ENCODE measurements around the gene ZNF891. TPM values are rescaled to one million over a fixed set of nuclear protein-coding genes. Genes with fewer than 3 reads are reported as not detected.

Gene ZNF891
- total RNA-seq, 1 donor from 2014 or later, result 4.0 TPM

DNA sequence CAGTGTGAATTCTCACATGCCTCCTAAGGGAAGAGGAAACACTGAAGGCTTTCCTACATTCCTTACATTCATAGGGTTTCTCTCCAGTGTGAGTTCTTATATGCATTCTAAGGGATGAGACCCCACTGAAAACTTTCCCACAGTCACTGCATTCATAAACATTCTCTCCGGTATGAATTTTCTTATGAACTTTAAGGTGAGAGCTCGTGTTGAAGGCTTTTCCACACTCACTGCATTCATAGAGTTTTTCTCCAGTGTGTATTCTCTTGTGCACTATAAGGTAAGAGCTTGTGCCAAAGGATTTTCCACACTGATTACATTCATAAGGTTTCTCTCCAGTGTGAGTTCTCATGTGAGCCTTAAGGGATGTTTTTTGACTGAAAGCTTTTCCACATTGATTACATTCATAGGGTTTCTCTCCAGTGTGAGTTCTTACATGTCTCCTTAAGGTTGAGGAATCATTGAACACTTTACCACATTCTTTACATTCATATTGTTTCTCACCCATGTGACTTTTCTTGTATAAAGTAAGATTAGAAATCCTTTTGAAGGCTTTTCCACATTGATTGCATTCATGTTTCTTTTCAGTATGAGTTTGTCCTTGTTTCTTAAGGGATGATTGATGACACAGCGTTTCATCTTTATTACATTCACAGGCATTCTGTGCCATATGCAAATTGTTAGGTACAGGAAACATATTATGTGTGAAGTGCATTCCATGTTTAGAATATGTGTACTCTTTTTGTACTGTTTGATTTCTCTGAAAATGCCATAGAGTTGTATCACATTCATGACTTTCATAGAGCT, 9.5 kb downstream of the ZNF891 start:
- peaks cover 52% of the 10 kb centered on the region for H3K9me3 Mint-ChIP-seq
- intact Hi-C loops (cut with micrococcal nuclease), result no loop called here
- peaks cover 81% of the 10 kb centered on the region for H3K36me3 Mint-ChIP-seq (ENCODE audit: low read depth)
- ChIA-PET CTCF (no interaction called here), POLR2A (no interaction called here)
- no peaks in the 10 kb centered on the region for H3K4me1 Mint-ChIP-seq
- H3K4me3 Mint-ChIP-seq, result no peak overlapping the region
- no peak for DNase-seq
- no peaks in the 10 kb centered on the region for H3K27me3 Mint-ChIP-seq
- TF ChIP-seq, protein P1, sequence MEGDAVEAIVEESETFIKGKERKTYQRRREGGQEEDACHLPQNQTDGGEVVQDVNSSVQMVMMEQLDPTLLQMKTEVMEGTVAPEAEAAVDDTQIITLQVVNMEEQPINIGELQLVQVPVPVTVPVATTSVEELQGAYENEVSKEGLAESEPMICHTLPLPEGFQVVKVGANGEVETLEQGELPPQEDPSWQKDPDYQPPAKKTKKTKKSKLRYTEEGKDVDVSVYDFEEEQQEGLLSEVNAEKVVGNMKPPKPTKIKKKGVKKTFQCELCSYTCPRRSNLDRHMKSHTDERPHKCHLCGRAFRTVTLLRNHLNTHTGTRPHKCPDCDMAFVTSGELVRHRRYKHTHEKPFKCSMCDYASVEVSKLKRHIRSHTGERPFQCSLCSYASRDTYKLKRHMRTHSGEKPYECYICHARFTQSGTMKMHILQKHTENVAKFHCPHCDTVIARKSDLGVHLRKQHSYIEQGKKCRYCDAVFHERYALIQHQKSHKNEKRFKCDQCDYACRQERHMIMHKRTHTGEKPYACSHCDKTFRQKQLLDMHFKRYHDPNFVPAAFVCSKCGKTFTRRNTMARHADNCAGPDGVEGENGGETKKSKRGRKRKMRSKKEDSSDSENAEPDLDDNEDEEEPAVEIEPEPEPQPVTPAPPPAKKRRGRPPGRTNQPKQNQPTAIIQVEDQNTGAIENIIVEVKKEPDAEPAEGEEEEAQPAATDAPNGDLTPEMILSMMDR (IDR thresholded peaks at IDR 0.05), result no peak
- no peak overlapping the region for H3K27ac Mint-ChIP-seq
- ATAC-seq (ENCODE audit: low read depth), result no peak

GRCh38 chr12:133108150-133108549, 21.9 kb downstream of the ZNF891 start:
- no peak for DNase-seq
- H3K36me3 Mint-ChIP-seq (ENCODE audit: low read depth), result peaks cover 77% of the 10 kb centered on the region
- CTCF ChIA-PET, result no interaction called here
- POLR2A ChIA-PET, result no interaction called here
- intact Hi-C loops (cut with micrococcal nuclease), result no loop called here
- no peaks in the 10 kb centered on the region for H3K4me1 Mint-ChIP-seq
- H3K27me3 Mint-ChIP-seq, result no peaks in the 10 kb centered on the region
- TF ChIP-seq, protein P1 (IDR thresholded peaks at IDR 0.05), result no peak
- ATAC-seq (ENCODE audit: low read depth), result no peak
- H3K9me3 Mint-ChIP-seq, result peaks cover 45% of the 10 kb centered on the region
- no peak overlapping the region for H3K27ac Mint-ChIP-seq
- no peak overlapping the region for H3K4me3 Mint-ChIP-seq

- DNase-seq, result no peak
- ChIA-PET POLR2A (no interaction called here), CTCF (no interaction called here)
- Mint-ChIP-seq H3K27ac (no peak overlapping the region), H3K27me3 (no peaks in the 10 kb centered on the region), H3K9me3 (peaks cover 46% of the 10 kb centered on the region), H3K4me3 (no peak overlapping the region), H3K4me1 (no peaks in the 10 kb centered on the region), H3K36me3 (ENCODE audit: low read depth) (peaks cover 82% of the 10 kb centered on the region)
- intact Hi-C loops (cut with micrococcal nuclease), result no loop called here
- TF ChIP-seq, protein P1 (IDR thresholded peaks at IDR 0.05), result no peak
- ATAC-seq (ENCODE audit: low read depth), result no peak
Measured at GRCh38 chr12:133107121-133107520, 23.0 kb downstream of the ZNF891 start.

DNA sequence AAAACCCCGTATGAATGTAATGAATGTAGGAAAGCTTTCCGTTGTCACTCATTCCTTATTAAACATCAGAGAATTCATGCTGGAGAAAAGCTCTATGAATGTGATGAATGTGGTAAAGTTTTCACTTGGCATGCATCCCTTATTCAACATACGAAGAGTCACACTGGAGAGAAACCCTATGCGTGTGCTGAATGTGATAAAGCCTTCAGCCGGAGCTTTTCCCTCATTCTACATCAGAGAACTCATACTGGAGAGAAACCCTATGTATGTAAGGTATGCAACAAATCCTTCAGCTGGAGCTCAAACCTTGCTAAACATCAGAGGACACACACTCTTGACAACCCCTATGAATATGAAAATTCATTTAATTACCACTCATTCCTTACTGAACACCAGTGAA, 23.8 kb downstream of the ZNF891 start:
- ChIA-PET CTCF (no interaction called here), POLR2A (no interaction called here)
- no peak overlapping the region for H3K27ac Mint-ChIP-seq
- H3K27me3 Mint-ChIP-seq, result no peaks in the 10 kb centered on the region
- H3K4me3 Mint-ChIP-seq, result no peak overlapping the region
- TF ChIP-seq, protein P1 (IDR thresholded peaks at IDR 0.05), result no peak
- H3K4me1 Mint-ChIP-seq, result no peaks in the 10 kb centered on the region
- ATAC-seq (ENCODE audit: low read depth), result no peak
- H3K9me3 Mint-ChIP-seq, result peaks cover 46% of the 10 kb centered on the region
- no peak for DNase-seq
- H3K36me3 Mint-ChIP-seq (ENCODE audit: low read depth), result peaks cover 87% of the 10 kb centered on the region
- intact Hi-C loops (cut with micrococcal nuclease), result no loop called here

- POLR2A ChIA-PET, result no interaction called here
- no peak overlapping the region for H3K4me3 Mint-ChIP-seq
- H3K4me1 Mint-ChIP-seq, result no peaks in the 10 kb centered on the region
- CTCF ChIA-PET, result no interaction called here
- ATAC-seq (ENCODE audit: low read depth) (no peak), DNase-seq (no peak)
- peaks cover 48% of the 10 kb centered on the region for H3K9me3 Mint-ChIP-seq
- TF ChIP-seq, protein P1 (IDR thresholded peaks at IDR 0.05), result no peak
- H3K27ac Mint-ChIP-seq, result no peak overlapping the region
- peaks cover 90% of the 10 kb centered on the region for H3K36me3 Mint-ChIP-seq (ENCODE audit: low read depth)
- intact Hi-C loops (cut with micrococcal nuclease), result no loop called here
- H3K27me3 Mint-ChIP-seq, result no peaks in the 10 kb centered on the region
Measured at GRCh38 chr12:133105620-133106019, 24.5 kb downstream of the ZNF891 start.
